CD4-positive, alpha-beta T cell treated with Interleukin-21 for 1 hour (primary cell): Measurements from ENCODE around the gene ADPRHL1.

Experiments used
- DNase-seq: peaks from one replicate; pipeline ENCODE4 v3.0.0-alpha.2; 2020

ADPRHL1 gene

DNA sequence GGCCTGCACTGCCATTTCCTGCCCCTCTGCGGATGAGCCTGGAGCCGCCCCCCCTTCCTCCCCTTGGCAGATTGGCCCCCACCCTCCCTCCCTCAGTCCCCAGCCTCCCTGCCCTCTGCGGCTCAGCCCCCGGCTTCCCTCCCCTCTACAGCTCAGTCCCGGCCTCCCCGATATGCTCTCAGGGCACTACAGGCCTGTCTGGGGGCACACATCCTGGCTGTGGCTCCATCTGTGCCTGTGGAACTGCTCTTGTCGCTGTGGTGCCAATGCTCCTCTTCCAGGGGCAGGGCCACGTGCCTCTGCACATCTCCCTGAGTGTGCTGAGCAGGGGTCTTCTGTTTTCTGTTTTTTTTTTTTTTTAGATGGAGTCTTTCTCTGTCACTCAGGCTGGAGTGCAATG, 39.0 kb downstream of the ADPRHL1 start:
- no peak for DNase-seq

DNA sequence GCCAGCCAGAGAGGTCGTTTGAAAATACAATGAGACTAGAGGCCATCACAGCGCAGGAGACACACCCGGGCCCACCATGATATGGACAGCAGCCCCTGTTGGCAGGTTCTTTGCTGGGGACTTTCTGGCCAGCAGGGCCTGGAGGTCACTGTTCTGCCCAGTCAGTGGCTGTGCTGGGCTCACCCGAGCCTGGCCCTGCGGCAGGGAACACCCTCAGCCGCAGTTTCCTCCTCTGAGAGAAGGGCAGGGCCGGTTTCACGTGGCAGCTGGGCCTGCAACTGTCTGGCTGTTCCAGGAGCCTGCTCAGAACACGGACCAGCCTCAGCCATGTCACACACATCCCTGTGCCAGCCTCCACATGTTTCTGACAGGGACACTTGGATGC, 39.4 kb downstream of the ADPRHL1 start:
- DNase-seq, result no peak

DNA sequence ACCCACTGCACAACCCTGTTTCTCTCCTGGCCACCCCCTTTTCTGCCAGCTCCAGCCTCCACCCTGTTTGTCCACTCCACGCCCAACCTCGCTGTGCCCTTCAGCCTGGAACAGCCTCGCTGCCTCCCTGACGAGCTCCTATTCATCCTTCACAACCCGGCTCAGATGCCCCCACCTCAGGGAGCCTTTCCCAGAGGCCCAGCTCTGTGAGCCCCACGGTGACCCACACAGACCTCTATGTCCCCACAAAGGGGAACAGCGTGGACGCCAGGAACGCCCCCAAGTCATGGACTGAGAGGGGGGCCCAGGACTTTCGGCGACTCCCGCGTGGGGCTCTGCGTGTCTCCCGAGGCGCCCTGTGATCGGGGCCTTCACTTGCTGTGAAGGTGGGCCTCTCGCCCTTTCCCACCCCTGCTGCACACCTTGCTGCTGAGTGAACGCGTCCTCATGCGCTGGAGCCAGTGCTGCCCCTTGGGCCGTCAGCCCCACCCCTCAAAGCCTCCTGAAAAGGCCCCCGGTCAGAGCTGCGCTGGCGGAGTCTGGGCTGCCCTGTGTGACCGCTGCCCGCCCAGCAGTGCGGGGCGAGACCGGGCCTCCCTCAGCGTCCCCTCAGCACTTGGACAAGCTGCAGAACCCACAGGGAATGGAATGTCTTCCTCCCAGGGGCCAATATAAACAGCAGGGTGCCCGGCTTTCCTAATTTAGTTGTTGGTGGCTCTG, 40.0 kb downstream of the ADPRHL1 start:
- DNase-seq, result no peak

DNA sequence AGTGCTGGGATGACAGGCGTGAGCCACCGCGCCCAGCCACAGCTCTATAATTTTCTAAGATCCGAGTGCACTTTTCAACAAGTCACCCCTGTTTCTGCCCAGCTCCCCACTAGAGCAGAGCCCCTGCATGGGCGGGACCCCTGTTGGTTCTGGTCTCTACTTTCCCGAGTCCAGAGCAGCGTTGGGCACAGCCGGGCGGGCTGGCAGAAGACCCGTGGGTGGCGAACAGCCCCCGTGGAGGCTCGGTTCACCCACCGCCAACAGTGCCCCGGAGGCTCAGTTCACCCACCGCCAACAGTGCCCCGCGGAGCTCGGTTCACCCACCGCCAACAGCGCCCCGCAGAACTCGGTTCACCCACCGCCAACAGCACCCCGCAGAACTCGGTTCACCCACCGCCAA, 40.8 kb downstream of the ADPRHL1 start:
- no peak for DNase-seq

DNA sequence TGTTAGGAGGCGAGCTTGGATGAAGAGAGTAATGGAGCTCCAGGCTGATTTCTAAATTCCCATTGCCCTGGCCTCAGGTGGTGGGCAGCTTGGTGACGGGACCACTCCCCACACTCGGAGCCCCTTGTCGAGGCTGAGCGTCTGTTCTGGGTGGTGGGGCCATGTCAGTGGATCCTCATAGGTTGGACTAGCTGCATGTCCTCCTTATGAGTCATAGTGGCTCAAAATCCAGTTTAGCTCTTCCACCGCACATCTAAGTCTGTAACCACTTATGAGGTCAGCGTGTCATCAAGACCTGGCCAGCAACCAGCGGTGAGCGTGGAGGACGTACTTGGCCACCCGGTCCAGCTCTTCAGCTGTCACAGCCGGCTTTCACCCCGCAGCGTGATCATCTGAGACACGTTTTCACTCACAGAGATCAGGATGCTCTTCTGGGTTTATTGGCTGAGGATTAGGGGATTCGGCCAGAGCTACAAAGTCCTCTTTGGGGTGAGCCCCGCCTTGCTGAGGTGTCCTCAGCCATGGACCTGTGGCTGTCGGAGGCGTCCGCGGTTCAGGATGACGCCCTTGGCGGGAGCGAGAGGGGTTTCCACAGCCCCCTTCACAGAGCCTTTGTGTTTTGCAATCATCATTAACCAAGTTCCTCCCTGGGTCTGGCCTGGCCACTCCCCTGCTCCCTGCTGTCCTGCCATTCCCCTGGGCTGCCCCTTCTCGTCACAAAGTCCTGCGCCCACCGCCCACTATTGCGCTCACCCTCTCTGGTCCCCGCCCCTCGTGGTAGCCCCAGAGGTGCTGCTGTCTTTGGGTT, 41.9 kb downstream of the ADPRHL1 start:
- no peak for DNase-seq

DNA sequence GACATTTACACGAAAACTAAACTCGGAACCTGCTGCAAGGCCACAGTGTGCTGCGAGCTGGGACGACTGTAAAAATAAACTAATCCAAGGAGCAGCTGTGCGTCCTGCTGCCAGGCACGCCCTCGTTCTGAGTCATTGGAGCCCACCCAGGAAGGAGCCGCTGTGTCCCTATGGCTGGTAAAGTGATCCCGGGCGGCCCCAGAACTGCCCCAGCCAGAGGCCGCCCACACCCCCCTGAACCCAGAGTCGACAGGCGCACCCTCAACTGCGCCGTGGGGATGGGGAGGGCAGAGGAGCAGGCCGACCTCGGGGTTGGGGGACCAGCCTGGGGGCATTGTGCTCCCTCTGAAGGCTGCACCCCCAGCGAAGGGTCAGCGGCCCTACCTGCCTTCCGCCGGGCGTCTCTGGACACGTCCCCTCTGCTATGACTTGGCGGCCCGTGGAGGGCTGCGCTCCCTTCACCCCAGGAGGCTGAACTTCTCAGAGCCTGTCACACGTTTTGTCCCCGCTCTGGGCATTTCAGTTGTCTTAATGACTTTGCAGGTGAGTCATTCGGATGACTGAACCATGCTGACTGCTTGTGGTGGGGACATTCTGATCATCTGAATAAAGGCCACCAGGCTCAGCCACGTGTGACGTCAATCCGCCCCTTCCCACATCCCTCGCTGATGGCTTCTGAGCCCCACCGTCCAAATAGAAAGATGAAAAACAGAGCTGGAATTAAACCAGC, 42.7 kb downstream of the ADPRHL1 start:
- no peak for DNase-seq

DNA sequence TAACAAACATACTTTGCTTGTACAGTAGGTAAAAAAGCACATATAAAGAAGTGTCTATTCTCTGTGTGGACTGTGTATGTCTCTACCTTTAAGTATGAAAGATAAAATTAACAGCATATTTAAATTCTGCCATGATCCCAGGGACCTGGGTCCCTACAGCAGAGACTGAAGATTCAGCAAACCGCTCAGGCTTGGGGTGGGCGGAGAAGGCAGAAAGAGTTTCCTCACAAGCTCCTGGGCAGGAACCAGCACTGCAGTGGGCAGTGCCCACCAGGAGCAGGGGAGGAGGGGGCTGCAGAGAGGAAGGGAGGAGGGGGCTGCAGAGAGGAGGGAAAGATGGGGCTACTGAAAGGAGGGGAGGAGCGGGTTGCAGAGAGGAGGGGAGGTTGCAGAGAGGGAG, 44.7 kb downstream of the ADPRHL1 start:
- DNase-seq, result no peak

DNA sequence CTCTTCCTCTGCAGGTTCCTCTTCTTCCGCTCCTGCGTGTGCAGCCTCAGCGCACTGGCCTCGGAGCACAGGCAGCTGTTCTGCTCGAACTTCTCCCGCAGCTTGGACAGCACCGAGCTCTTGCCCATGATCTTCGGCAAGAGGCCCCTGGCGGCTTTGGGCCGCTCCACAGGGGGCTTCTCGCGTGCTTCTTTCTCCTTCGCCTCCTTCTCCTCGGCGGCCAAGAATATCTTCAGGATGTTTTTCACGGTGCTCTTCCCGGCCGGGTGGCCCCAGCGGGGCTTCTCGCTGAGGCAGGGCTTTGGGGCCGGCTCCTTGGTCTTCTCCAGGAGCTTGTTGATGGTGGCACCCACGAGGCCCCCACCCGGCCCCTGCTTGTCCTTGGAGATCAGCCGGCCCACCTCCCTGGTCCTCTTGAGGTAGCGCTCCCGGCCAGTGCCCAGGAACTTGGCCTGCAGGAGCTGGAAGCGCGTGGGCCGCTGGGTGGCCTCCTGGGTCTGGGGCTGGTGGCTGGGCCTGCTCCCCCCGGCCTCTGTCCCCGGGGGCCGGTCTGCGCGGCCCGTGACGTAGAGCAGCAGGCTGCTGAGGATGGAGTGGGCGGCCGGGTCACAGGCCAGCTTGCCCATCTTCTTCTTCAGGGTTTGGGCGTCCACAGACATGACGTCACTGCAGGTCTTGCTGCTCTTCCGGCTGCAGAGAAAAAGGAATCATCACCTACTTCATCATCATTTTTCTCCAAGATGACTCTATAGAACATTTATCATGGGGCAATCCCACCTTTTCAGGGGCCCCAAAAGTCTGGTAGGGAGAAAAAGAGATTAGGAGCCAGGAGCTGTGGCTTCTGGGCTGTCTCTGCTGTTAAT, 45.5 kb downstream of the ADPRHL1 start:
- no peak for DNase-seq

DNA sequence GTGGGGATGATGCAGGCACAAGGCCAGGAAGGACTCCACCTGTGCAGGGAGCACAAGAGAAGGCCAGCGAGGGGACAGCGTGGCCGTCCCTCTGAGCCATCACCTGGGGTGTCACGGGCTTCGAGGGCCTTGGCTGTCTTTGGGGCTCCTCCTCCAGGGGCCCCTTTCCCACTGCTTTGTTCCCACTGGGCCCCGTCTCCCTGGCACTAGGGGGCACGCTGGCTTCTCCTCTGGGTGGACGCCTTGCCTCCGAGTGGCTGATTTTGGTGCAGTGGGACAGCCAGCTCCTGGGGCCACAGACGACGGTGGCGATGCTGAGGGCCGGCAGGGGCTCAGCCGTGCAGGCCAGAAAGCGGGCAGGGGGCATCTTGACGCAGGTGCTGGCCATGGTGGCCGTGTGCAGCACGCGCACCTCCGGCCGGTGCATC, 46.2 kb downstream of the ADPRHL1 start:
- DNase-seq, result no peak

DNA sequence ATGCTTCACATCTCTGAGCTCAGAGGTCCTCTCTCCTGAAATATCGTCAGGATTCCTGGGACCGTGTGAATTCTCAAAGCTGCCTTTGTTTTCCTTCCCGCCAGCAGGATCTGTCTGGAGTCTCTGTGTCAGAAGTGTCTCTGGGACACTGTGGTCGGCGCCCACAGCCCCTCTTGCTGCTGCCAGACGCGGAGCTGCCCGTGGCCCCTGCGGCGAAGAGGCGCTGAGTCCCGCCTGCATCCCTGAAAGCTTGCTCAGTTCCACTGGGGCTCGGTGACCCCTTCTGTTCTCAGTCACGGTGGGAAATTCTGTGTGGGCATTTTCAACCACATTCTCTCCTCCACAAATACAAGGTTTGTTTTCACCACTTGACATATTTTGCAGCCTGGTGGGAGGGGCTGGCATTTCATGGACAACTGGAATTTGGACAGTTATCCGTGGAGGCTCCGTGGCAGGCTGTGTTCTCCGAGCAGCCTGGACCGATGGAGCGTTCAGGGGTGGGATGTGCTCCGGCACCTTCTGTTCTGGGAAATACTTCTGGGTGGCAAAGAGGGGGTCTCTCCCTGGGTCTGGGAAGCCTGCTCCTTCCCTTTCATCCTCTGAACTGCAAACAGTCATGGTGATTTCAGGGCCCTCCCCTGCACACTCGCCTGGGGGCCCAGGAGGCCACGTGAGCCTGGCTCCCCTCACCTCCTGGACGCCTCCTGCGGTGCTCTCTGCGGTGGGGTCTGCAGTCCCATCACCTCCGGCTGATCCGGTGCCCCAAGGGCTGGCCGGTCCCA, 46.8 kb downstream of the ADPRHL1 start:
- no peak for DNase-seq

DNA sequence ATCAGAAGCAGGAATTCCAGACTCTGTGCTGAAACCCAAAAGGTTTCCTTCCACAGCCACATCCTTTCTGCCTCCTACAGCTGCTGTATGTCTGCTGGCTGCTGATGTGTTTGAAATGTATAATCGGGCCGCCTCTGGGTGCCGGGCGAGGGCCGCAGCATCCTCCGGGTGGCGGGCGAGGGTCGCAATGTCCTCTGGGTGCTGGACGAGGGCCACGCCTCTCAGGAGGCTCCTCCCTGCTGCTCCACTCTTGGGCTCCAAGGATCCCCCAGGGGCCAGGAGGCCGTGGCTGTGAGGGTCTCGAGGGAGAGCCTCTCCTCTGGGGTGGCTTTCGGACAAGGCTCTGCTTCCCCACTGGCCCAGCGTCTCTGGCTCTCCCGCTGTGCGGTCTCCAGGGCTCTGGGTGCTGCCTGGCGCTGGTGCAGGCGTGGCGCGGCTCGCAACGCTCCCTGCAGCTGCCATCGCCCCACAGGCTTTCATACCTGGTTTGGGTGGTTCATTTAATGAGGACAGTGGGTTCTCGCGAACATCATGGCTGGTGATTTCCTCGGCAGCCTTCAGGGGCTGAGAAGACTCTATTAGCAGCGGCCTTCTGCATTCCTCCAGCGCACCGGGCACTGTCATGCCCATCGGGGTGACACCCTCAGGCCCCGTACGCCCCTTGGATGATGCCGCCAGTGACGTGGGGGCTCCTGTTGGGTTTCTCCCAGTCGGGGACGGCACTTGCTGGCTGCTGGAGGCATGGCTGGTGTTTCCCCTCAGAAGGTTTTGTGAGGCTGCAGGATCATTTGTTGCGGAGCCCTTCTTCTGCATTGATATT, 47.6 kb downstream of the ADPRHL1 start:
- no peak for DNase-seq

DNA sequence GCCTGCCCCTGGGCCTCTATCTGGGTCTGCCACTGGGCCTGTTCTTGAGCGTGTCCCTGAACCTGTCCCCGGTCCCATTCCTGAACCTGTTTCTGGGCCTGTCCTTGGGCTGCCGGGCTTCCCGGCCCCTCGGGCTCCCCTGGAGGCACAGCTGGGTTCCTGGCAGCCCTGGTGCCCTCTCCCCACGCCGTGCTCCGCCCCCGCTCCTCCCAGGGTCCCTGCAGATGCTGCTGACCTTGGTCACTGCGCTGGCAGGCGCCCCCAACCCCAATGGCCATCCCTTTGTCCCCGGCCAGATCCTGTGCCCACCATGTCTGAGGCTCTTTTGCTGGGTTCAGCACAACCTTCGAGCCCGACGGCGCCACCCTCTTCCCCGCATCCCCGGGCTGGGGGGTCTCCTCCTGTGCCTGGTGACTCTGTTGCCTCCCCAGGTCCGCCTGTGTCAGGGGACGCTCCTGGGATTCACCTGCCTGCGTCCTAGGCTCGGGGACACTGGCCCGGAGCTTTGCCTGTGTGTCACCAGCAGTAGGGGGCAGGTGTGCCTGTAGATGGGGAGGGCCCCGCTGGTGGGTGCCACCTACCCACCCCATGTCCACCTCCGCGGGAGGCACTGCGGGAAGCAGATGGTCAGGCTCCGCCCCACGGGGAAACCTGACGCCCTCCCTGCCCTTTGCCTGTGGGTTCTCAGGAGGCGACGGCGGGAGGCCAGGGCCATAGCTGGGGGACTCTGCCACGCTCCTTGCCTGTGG, 48.4 kb downstream of the ADPRHL1 start:
- no peak for DNase-seq

DNA sequence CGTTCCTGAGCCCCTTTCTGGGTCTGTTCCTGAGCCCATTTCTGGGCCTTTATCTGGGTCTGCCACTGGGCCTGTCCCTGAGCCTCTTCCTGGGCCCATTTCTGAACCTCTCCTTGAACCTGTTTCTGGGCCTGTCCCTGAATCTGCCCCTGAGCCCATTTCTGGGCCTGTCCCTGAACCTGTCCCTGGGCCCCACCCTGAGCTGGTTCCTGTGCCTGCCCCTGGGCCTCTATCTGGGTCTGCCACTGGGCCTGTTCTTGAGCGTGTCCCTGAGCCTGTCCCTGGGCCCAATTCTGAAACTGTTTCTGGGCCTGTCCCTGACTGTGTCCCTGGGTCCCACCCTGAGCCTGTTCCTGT, 48.9 kb downstream of the ADPRHL1 start:
- no peak for DNase-seq

DNA sequence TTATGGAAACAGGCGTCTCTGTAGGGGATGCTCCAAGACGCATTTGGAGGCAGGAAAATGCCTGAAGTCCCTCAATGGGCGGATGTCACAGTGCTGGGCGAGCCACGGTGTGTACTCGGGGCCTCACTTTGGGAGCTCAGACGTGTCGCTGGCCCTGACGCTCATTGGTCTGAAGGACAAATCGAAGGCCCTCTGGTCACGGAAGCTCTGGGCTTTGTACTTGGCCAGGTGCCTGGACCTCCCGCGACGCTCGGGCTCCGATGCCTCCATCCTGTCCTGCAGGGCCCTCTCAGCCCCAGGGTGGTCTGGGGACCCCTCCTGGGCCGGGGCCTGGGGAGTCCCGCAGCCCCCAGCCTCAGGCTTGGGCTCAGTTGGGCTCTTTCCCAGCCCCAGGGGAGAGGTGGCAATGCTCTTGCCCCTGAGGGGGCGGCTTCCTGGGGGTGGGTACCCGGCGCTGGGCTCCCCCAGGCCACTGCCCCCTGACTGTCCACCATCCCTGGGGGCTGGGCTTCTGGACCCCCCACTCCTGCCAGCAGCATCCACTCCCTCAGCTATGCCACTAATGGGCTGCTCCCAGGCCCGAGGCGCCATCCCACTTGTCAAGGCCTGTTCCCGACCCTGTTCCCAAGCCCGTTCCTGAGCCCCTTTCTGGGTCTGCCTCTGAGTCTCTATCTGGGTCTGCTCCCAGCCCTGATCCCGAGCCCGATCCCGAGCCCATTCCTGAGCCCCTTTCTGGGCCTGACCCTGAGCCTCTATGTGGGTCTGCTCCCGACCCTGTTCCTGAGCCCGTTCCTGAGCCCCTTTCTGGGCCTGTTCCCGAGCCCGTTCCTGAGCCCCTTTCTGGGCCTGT, 49.8 kb downstream of the ADPRHL1 start:
- no peak for DNase-seq

DNA sequence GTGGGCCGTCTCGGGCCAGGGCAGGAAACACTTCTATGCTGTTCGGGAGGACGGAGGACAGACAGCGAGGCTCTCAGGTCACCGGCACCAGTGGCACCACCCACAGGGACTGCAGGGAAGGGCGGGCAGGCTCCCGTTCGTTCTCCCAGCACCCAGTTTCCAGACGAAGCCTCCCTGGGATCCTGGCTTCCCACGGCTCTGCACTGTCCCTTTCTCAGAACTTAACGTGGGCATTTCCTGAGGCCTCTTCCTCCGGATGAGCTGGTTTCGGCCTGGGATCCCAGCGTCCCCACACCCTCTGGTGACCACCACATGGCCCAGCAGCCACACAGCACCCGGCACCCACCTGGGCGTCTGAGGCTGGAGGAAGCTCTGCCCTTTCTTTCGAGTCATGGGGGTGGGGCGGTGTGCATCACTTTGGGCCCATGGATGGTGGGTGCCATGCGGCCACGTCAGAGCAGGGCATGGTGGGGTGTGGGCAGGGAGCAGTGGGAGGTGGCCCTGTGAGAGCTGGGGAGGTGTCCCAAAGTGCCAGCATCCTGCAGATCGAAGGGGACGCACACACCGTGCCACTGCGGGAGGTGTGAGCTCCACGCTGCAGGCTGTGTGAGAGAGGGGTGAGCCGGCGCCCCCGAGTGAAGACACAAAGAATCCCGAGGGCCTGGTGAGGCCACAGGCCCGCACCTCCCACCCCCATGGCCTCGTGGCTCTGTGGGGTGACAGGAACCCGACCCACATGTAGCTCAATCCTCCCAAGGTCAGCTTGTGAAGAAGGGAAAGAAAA, 50.6 kb downstream of the ADPRHL1 start:
- no peak for DNase-seq

DNA sequence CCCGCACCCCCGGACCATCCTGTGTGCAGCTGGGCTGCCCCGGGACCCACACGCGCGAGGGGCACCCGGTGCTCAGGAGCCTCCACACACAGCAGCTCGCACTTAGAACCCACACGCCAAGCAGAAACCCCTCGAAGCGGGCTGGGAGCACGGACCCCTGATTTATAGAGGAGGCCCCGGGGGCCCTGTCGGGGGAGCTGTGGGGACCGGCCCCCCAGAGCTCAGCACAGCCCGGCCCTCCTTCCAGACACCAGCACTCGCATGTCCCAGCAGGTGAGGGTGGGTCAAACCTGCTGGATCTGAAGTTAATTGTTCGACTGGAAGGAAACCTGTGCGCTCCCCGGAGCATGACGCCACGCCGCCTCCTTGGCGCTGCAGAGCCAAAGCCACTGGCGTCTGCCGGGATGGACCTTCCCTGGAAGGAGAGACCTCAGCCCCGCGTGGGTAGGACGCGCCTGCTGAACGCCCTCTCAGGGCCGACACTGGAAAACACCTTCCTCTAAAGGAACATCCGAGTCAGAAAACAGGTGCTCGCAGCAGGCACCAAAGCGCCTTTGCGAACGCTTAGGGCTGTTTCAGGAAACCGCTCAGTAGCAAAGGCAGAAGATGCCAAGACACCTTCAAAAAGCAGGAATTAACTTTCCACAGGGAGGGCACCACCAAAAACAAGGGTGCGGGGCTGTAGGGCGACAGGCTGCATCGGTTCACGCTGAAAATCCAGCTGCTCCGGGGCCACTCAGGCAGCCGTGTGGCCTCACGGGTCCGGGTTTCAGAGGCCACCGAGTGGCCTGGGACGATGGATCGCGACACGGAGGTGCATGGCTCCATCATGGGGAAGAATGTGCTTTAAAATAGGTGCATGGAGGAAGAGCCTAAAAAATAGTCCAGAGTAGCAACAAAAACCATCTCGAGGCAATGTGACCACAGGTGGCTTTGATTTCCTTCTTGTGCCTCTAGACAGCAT, 51.6 kb downstream of the ADPRHL1 start:
- no peak for DNase-seq
